ENCODE measurements around the gene ZNF423.

The ZNF423 gene

DNA sequence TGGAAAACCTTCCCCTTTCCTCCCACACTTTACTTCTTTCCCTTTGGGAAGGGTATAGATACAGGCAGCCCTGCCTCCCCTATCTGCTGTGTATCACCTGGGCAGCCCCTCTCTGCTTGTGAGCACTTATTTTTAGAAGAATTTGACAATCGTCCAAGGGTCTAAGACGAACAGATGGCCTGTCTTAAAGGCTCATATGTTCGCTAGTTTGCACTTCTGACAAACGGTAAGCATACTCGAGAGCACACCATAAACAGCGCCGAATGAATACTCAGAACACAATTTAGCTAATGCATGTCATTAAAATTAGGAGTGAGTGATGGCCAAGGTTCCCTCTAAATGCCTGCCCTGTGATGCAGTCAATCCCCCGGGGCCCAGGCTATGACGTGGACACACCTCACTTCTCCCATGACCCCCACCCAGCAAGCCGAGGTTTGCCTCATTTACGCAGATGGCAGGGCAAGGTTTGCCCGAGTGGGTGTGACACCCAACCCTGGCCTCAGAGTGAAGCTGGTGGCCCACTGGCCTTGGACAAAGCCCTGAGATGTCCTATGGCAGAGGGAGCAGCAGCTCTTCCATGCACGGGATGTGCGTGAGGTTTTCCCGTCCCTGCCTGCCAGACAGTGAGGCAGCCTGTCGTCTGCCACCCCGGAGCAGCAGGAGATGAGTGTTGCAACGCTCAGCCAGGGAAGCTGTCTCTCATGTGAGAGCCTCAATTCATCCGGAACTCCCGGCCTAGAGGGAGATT, 357.1 kb downstream of the ZNF423 start:
- no peak for DNase-seq

DNA sequence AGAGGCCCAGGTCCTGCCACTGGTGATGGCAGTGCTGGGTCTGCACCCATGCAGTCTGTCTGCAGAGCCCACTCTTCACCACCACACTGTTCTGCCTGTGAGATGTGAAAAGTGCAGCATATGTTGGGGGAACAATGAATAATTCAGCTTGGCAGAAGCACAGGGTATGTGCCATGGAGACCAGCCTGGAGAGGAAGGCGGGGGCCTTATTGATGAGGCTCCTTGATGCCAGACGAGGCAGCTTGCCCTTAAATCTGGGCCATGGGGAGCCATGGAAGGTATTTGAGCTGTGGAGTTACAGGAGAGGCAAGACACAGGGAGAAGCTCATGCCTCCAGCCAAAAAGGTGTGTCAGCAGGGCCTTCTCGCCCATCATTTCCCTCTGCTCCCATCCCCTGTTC, 357.6 kb downstream of the ZNF423 start:
- DNase-seq = no peak

- no peak for DNase-seq
Observed at GRCh38 chr16:49497466-49497865, 358.4 kb downstream of the ZNF423 start.

- no peak for DNase-seq
Observed at GRCh38 chr16:49496656-49497055, 359.3 kb downstream of the ZNF423 start.

GRCh38 chr16:49495596-49496355, 360.1 kb downstream of the ZNF423 start:
- DNase-seq = no peak

GRCh38 chr16:49494891-49495566, 360.9 kb downstream of the ZNF423 start:
- DNase-seq = no peak

DNA sequence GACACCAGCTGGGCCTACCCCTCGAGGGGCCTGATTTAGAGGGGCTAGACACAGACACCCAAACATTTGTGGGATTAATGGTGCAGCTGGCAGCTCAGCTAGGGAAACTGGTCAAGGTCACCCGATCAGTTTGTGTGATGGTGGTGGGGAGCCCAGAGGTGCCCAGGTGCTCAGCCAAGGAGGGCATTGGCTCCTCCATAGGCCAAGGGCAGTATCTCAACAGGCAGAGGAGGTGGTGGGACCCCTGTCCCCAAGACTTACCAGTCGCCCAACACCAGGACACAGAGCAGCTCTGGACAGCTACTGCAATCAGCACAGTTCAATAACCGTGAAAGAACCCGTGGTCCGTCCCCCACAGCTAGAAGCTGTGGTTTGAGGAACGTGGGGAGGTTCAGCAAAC, 361.4 kb downstream of the ZNF423 start:
- DNase-seq = no peak

DNA sequence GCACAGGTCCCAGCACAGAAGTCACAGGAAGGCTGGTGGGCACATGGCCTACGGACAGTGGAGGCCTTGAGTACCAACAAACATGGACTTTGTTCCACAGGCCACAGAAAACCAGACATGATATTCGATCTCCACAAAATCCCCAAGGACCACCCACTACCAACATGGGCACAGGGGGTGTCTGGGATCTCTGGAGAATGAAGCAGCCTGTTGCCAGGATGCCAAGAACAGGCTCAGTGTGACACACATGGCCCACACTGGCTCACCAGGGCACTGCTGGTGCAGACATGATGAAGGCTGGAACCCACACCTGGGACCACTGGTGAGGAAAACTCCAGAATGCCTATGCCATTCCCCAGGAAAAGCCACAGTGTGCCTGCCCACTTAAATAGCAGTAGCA, 362.1 kb downstream of the ZNF423 start:
- DNase-seq = no peak

- DNase-seq = no peak
Observed at GRCh38 chr16:49492896-49493626, 362.9 kb downstream of the ZNF423 start.

DNA sequence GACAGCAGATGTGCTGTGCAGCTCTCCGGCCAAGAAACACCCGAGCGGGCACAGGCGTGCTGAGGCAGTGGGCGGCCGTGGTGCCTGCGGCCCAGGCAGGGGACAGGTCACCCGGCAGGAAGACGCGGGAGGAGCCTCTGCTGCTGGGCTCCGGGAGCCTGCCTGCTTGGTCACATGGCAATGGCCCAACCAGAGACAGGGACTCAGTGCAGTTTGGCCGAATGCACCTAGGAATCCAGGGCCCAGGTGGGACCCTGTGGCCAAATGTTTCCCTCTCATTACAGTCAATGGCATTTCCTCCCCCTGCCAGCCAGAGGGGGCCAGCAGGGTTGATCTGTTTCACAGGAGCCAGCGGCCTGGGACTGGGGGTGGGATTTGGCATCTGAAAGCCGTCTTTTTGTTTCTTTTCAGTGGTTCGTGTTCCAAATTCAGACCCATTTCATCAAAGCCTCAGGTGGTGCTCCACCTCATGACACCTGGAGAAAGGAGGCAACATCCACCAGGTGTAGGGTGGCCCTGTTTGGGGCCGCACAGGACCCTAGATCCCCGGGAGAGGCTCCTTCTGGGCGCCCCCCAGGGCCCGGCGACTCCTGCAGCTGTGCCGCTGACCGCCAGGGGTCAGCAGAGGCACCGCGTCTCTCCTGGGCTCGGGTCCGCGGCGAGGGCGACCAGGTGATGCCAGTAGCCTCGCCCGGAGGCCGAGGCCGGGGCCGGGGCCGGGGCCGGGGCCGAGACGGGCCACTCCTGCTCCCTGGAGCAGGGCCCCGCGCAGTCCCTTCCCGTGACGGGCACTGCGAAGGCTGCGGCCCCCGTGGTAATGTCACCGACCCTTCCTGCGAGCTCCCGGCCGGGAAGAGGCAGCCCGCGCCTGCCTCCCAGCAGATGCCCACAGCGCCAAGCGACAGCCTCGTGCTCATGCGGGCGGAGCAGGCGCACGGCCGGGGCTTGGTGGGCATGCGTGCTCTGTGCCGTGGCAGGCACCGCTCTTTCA, 363.8 kb downstream of the ZNF423 start:
- DNase-seq = peak; percentile 59 to 66

DNA sequence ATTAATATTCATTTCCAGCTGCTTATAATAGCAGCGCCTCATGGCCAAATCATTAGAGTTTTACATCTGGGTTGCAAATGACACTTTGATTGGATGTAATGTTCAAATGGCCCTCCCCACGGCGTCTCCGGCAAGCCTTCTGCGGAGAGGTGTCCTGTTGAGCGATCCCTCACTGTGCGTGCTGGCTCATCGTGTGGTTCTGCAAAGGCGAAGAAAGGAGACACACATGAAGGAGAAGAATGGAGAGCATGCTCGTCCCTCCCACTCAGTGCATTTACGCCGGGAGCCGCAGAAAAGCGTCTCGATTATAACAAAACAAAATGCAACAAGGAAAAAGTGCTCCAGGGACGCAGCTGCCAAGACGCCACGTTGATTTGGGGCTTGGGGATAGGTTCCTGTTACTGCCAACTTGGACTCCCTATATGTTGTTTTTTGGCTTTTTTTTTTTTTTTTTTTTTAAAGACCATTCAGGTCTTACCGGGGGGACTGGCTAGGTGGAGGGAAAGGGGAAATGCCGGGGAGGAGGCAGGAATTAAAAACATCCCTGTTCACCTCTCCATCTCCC, 364.7 kb downstream of the ZNF423 start:
- no peak for DNase-seq

DNA sequence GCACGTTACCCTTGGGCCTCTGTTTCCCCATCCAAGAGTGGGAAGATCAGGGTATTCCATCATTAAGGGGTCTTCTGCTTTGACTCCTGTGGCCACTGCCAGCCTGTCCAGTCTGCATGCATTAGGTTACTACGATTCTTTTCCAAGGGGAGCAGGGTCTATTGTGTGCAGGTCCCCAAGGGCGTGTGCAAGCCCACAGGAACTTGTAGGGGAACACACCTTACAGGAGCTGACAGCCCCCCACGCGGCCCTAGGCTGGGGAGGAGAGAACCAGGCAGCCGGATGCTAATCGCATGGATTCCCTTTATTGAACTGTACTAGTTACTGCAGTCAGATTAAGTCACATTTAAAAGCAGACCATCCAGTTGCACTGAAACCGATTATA, 365.6 kb downstream of the ZNF423 start:
- no peak for DNase-seq

- DNase-seq = no peak
Observed at GRCh38 chr16:49489686-49490320, 366.1 kb downstream of the ZNF423 start.

GRCh38 chr16:49488740-49489525, 367.0 kb downstream of the ZNF423 start:
- no peak for DNase-seq

- no peak for DNase-seq
Observed at GRCh38 chr16:49488336-49488735, 367.6 kb downstream of the ZNF423 start.

DNA sequence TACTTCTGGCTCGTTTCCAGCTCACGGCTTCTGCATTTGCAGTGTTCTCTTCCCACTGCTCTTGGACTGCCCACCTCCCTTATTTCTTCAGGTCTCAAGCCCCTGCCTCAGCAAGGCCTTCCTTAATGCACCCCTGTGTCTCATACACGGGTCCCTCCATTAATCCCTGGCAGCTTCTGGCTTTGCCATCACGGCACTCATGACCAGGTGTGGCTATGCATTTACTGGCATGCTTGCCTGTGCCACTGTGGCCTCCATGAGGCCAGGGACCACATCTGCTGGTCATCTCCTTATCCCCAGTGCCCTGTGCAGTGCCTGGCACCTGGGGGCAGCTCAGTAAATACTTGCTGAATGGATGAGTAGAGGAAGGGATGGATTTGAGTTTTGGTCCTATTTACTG, 368.2 kb downstream of the ZNF423 start:
- DNase-seq = no peak

DNA sequence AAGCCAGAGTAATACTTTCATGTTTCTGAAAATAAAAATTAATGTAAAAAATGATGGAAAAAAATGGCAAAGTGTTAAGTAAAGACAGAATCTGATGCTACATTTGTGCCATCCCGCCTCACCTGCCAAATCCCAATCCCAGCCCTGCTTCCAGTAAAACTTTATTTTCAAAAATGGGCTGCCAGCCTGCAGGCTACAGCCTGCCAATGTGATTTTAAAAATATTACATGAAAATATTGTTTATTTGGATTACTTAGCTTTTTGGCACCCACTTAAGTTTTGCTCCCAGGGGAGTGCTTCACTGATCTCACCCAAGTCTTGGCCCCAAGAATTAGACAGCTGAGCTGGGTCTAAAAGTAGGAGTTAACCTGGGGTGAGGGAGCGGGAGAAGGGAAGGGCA, 369.5 kb downstream of the ZNF423 start:
- DNase-seq = no peak

GRCh38 chr16:49485663-49486062, 370.2 kb downstream of the ZNF423 start:
- no peak for DNase-seq

DNA sequence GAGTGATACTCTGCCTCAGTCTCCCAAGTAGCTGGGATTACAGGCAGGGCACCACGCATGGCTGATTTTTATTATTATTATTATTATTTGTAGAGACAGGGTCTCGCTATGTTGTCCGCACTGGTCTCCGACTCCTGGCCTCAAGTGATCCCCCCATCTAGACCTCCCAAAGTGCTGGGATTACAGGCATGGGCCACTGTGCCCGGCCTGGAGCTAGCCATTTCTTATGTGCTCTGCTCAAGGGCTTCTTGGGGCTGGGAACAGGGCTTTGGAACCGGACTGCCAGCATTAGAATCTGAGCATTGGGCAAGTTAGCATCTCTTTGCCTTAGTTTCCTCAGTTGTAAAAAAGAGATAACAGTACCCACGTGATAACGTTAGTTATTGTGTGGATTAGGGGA, 371.0 kb downstream of the ZNF423 start:
- DNase-seq = no peak

GRCh38 chr16:49484451-49484849, 371.5 kb downstream of the ZNF423 start:
- DNase-seq = peak; percentile 27 to 37
